Parathyroid adenoma (tissue), 2 donors: Measurements from ENCODE around the gene GDPD4.

Experiments
- H2AFZ ChIP-seq: fragments of 300-600 bp; sonication (generic); one replicate; pipeline ENCODE4 v1.7.0; 2017; ENCODE audit warnings: antibody characterized with exemption, mild to moderate bottlenecking
- H3K27ac ChIP-seq: fragments of 300-600 bp; sonication (generic); one replicate; pipeline ENCODE4 v1.7.0; 2017
- H3K27me3 ChIP-seq: fragments of 300-600 bp; sonication (generic); one replicate; pipeline ENCODE4 v1.7.0; 2017; ENCODE audit warnings: low read length; ENCODE audit not compliant: control insufficient read depth, insufficient read depth
- H3K36me3 ChIP-seq: fragments of 300-600 bp; sonication (generic); one replicate; pipeline ENCODE4 v1.7.0; 2017; ENCODE audit warnings: low read length; ENCODE audit not compliant: control insufficient read depth, insufficient read depth
- H3K4me1 ChIP-seq: fragments of 300-600 bp; sonication (generic); one replicate; pipeline ENCODE4 v1.7.0; 2017; ENCODE audit warnings: control low read depth
- H3K4me2 ChIP-seq: fragments of 300-600 bp; sonication (generic); one replicate; pipeline ENCODE4 v1.7.0; 2017; ENCODE audit warnings: low read length
- H3K4me3 ChIP-seq: fragments of 300-600 bp; sonication (generic); one replicate; pipeline ENCODE4 v1.7.0; 2017; ENCODE audit warnings: low read depth, low read length
- H3K79me2 ChIP-seq: fragments of 300-600 bp; sonication (generic); one replicate; pipeline ENCODE4 v1.7.0; 2017; ENCODE audit warnings: control low read depth
- H3K9ac ChIP-seq: fragments of 300-600 bp; sonication (generic); one replicate; pipeline ENCODE4 v1.7.0; 2017; ENCODE audit warnings: mild to moderate bottlenecking
- H3K9me3 ChIP-seq: fragments of 300-600 bp; sonication (generic); one replicate; pipeline ENCODE4 v1.7.0; 2017; ENCODE audit warnings: low read length; ENCODE audit not compliant: control insufficient read depth
- CTCF ChIP-seq: fragments of 300-600 bp; sonication (generic); IDR thresholded peaks from one replicate; pipeline ENCODE4 v1.7.0; 2017; ENCODE audit warnings: antibody characterized with exemption, mild to moderate bottlenecking
- donor health status: primary hyperparathyroidism.

GDPD4 gene

DNA sequence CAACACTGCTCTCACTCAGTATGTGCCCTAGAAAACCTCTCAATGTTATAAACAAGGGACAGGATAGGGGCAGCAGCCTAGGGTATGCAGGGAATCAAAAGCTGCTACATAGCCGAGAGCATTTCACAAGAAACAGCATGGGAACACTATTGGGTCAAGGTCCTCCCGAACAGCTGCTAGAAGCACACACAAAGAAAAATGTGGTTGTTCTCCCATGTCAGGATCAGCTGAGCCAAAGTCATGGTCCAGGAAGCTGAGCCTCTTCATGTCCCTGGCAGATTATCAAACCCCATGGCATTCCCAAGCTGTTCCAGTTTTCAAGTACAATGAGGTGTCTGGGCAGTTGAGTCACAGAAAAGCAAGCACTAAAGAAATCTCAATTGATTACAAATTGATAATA, 21.0 kb upstream of the GDPD4 start:
- no peaks in the 10 kb centered on the region for H3K4me1 ChIP-seq
- no peaks in the 10 kb centered on the region for H3K27me3 ChIP-seq
- no peak overlapping the region for H3K4me3 ChIP-seq
- H2AFZ ChIP-seq: no peak overlapping the region
- no peaks in the 10 kb centered on the region for H3K9me3 ChIP-seq
- no peaks in the 10 kb centered on the region for H3K79me2 ChIP-seq
- TF ChIP-seq CTCF: no peak
- no peak overlapping the region for H3K27ac ChIP-seq
- no peak overlapping the region for H3K4me2 ChIP-seq
- H3K9ac ChIP-seq: no peak overlapping the region
- H3K36me3 ChIP-seq: no peaks in the 10 kb centered on the region

DNA sequence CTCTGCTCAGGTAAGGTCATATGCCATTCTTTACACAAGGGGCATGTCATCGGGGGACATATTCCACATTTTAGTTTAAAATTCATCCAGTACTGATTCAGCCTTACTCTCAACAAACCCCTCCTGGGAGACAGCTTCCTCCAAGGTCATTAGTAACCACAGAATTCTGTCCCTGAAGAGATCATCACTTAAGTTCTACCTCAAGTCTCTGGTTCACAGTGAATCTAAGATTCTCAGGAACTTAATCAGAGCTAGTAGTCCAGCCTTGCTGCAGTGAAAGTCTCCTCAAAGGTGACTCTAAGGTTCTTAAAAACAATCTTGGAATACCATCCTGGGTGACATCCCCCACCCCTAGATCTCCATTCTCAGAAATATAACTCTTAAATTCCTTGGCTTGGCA, 18.9 kb upstream of the GDPD4 start:
- Histone ChIP-seq H3K4me3 (no peak overlapping the region), H3K27me3 (no peaks in the 10 kb centered on the region), H3K36me3 (no peaks in the 10 kb centered on the region), H2AFZ (no peak overlapping the region), H3K9me3 (no peaks in the 10 kb centered on the region), H3K4me2 (no peak overlapping the region), H3K4me1 (no peaks in the 10 kb centered on the region), H3K79me2 (no peaks in the 10 kb centered on the region), H3K9ac (no peak overlapping the region), H3K27ac (no peak overlapping the region)
- TF ChIP-seq CTCF: no peak

DNA sequence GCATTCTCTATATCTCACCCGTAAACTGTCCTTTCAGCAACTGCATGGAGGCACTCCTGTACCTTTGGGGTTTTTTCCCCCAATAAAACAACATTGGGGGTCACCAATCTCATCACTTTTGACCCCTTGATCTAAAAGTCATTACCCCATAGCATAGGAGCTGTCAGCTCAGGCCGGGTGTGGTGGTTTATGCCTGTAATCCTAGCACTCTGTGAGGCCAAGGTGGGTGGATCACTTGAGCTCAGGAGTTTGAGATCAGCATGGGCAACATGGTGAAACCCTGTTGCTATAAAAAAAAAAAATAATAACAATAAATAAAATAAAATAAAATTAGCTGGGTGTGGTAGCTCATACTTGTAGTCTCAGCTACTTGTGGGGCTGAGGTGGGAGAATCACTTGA, 17.1 kb upstream of the GDPD4 start:
- Histone ChIP-seq H3K4me3 (no peak overlapping the region), H3K27ac (no peak overlapping the region), H3K4me2 (no peak overlapping the region), H2AFZ (no peak overlapping the region), H3K4me1 (no peaks in the 10 kb centered on the region), H3K36me3 (no peaks in the 10 kb centered on the region), H3K27me3 (no peaks in the 10 kb centered on the region), H3K9ac (no peak overlapping the region), H3K9me3 (no peaks in the 10 kb centered on the region), H3K79me2 (no peaks in the 10 kb centered on the region)
- TF ChIP-seq CTCF: no peak

- no peaks in the 10 kb centered on the region for H3K9me3 ChIP-seq
- no peak overlapping the region for H2AFZ ChIP-seq
- no peaks in the 10 kb centered on the region for H3K36me3 ChIP-seq
- H3K4me1 ChIP-seq: no peaks in the 10 kb centered on the region
- no peak overlapping the region for H3K9ac ChIP-seq
- no peak for TF ChIP-seq CTCF
- H3K27me3 ChIP-seq: no peaks in the 10 kb centered on the region
- H3K79me2 ChIP-seq: no peaks in the 10 kb centered on the region
- no peak overlapping the region for H3K27ac ChIP-seq
- no peak overlapping the region for H3K4me3 ChIP-seq
- H3K4me2 ChIP-seq: no peak overlapping the region
Observed at GRCh38 chr11:77316733-77317342, 15.4 kb upstream of the GDPD4 start.

DNA sequence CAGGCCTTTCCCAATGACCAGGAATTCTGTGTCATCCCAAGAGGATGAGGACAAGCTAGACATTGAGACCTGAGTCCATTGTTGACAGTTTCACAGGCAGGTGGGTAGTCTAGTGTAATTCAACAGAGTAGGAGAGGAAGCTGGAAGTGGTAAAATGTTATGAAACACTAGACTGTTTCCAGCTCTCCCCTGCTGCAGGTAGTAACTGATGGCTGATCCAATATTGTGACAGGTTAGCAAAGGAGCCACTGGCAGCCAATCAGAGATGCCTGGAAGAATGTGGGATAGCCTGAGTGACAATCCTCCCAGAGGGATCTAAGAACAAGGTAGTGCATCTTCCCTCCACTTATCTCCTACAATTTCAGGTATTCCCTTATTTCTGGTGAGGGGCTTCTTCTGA, 10.6 kb upstream of the GDPD4 start:
- Histone ChIP-seq H3K4me1 (no peaks in the 10 kb centered on the region), H3K4me2 (no peak overlapping the region)
- no peak for TF ChIP-seq CTCF

More for the DNA sequence above, 10.6 kb upstream of the GDPD4 start:
- H3K79me2 ChIP-seq: no peaks in the 10 kb centered on the region
- no peak overlapping the region for H3K9ac ChIP-seq
- no peaks in the 10 kb centered on the region for H3K27me3 ChIP-seq
- H2AFZ ChIP-seq: no peak overlapping the region
- H3K27ac ChIP-seq: no peak overlapping the region
- H3K4me3 ChIP-seq: no peak overlapping the region
- no peaks in the 10 kb centered on the region for H3K36me3 ChIP-seq
- H3K9me3 ChIP-seq: no peaks in the 10 kb centered on the region
